Fibroblast of skin of left biceps (primary cell): ENCODE measurements around the gene PSMC4.

Source experiments
- DNase-seq, 2 experiments: peaks; one replicate each; pipeline ENCODE4 v3.0.0-alpha.2; 2013; ENCODE audit warnings: low read depth in 2 of 2

Gene PSMC4

DNA sequence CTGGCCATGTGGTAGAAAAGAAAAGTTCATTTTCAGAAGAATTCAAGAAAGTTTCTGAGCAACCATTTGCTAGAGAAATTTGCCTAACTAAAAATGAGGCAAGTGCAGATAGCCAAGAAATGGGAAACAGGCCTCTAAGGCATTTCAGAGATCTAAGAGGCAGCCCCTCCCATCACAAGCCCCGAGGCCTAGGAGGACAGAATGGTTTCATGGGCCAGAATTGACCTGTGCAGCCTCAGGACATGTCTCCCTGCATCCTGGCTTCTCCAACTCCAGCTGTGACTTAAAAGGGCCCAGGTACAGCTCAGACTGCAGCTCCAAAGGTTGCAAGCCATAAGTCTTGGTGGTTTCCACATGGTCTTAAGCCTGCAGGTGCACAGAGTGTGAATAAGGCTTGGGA, 22.6 kb downstream of the PSMC4 start:
- no peak for DNase-seq

DNA sequence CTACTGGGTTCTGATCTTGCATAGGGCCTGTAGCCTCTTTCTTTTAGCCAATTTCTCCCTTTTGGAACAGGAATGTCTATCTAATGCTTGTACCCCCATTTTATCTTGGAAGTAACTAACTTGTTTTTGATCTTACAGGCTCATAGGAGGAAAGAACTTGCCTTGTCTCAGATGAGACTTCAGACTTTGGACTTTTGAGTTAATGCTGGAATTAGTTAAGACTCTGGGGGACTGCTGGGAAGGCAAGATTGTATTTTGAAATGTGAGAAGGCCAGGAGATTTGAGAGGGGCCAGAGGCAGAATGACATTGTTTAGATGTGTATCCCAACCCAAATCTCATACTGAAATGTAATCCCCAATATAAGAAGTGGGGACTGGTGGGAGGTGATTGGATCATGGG, 23.4 kb downstream of the PSMC4 start:
- DNase-seq = no peak

DNA sequence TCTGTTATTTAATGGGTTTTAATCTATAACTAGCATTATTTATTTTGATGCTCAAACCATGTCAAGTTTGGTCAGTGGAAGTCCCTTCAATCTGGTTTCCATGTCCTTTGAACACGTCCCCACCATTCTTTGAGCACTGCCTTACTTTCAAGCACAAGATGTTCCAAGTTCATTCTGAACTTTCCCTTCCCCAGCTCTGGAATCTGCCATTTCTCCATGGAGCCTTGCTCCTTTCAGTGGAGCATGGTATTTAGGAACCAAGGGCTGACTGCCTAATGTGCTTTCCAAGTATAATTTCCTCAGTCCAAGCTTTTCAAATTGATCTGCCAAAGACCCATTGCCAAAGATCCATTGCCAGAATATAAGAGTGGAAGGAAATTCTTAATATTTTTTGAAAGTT, 24.8 kb downstream of the PSMC4 start:
- no peak for DNase-seq

DNA sequence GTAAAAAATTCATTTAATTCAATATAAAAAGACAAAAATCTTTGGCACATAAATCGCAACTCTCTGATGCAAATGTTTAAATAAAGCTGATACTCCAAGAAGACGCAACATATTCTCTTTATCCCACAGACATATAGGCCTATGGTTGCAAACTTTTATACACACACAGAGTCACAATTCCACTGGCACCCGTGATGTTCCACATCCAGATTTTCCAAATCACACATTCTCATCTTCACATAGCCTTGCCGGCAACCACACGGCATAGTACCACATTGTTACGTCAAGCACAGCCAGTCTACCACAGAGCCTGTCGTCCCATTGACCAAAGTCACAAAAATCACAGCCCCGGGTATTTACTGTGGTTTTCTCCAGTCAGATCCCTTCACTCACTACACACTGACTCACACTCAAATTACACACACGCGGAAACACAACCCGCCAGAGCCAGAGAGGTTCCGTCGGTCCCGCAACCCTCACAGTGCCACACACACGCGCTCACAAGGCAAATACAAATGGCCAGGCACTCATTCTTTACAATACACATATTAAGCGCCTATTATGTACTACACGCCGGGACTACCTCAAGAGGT, 25.3 kb downstream of the PSMC4 start:
- peak in 1 of 2 experiments; percentile 9 for DNase-seq

DNA sequence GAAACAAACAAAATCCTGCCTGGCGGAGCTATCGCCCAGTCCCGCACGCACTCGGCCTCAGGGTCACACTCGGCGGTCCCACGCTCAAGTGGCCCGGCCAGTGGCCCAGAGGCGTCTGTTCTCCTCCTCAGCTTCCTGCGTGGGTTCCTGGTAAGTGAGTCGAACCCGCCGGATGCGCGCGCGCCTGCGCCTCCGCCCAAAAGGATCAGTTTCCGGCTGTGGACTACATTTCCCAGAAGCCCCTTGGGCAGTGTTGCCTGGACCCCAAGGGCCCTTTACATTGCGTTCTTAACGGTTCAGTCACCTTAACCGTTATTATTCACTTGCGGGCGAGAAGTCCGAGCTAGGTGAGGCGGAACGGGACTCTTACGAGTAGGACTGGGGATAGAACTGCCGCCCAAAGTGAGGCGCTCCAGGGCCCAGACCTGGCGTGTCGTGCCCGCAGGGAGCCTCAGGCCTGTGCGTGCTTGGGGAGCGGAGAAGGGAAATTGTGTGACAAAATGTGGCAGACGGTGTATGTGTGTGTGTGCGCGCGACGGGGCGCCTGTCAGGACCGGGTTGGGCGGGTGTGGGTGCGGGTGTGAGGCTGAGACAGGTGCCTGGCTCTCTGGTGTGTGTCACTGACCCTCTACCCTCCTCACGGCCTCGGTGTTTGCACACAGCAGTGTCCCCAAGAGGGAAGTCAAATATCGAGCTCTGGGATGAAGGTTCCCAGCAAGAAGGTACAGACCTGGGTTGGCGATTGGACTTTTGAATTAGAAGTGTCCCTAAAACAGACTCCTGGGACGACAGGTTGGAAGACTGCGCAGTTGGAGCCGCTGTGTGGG, 26.1 kb downstream of the PSMC4 start, which contains the start of gene ZNF546:
Gene ZNF546 (plus strand): TSS at position 250 of the 827 bp plus-strand sequence. CDS start 1,267 bp downstream, outside the sequence.
- peak; percentile 55 to 61 for DNase-seq

DNA sequence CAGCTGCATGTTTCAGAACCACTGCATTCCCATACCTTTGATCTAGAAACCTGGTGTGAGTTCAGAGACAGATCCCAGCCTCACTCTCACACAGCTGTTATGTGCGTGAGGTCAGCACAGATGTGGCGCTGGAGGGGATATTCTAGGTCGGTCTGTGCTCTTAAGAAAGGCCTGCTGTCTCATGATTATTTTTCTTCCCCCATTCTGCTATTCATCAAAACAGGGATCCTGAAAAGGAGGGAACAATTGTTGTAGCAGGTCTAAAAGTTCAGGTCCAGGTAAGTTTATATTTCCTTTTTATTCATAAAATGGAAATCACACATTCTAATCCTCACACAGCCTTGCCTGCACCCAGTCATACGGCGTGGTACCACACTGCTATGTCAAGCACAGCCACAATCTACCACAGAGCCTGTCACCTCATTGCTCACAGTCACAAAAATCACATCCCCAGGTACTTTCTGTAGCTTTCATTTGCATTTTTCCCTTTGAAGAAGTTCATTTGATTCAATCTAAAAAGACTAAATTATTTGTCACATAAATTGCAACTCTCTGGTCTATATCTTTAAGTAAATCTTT, 26.8 kb downstream of the PSMC4 start:
- no peak for DNase-seq

DNA sequence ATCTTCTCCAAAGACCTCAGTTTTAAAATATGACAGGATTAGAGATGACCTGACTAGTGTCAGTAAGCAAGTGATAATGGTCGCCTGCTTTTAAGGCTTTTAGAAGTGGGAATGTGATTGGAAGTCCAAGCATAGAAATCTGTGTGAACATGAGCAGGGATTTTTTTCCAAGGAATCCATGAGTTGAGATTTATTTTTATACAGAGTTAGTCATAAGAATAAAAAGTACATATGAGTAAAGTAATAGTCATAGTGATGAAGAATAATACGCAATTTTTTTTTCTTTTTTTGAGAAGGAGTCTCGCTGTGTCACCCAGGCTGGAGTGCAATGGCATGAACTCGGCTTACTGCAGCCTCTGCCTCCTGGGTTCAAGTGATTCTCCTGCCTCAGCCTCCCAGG, 27.5 kb downstream of the PSMC4 start:
- no peak for DNase-seq

DNA sequence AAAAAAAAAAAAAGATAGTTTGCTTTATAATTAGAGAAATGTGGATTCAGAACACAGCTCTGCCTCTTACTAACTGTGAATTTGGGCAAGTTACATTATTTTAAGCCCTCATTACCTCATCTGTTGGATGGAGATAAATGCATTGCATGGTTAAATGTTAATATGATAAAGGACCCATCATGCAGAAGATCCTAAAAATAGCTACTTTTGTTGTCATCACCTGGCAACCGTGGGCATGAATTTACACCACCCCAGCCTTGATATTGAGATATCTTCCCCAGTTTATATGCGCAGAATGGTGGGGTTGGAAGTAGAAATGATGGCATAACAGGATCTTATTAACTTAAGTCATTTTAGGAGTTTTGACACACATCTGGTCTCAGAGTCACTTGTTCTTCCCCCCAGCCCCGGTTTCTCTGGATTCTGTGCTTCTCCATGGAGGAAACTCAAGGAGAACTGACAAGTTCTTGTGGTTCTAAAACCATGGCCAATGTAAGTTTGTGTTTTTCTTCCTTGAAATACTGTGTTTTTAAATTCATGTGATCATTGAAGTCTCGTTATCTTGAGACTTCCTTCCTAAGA, 34.8 kb downstream of the PSMC4 start:
- DNase-seq = no peak

DNA sequence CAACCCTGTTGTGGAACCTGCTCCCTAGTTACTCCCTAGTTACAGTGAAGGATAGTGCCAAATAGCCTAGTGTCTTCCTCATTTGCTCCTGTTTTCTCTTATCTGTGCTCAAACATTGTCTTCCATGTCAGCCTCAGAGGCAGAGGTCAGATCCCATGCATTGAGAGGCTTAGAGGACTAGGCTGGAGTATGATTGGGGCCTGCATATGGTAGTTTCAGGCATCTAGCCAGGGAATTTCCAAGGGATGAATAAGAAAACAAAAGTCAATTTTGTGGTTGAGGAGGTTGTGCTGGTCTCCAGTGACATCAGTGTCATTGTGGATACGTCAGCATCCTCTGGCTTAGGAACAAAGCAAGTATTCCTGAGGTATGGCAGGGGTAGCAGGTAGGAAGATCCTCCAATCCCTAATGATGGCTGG, 35.3 kb downstream of the PSMC4 start:
- DNase-seq = peak; percentile 18

DNA sequence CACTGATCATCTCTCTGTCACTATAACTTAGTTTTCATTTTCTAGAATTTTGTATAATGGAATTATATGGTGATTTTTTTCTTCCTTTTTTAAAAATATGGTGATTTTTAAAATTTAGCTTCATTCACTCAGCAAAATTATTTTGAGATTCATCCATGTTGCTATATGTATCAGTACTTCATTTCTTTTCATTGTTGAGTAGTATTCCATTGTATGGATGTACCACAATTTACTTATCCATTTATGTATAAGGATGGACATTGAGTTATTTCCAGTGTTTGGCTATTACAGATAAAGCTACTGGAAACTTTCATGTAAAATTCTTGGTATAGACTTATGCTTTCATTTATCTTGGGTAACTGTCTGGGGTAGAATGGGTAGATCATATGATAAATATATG, 38.7 kb downstream of the PSMC4 start:
- no peak for DNase-seq

DNA sequence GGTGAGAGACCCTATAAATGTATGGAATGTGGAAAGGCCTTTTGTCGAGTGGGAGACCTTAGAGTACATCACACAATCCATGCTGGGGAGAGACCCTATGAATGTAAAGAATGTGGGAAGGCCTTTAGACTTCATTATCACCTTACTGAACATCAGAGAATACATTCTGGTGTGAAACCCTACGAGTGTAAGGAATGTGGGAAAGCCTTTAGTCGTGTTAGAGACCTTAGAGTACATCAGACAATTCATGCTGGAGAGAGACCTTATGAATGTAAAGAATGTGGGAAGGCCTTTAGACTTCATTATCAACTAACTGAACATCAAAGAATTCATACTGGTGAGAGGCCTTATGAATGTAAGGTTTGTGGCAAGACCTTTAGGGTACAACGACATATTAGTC, 43.0 kb downstream of the PSMC4 start:
- DNase-seq = no peak

DNA sequence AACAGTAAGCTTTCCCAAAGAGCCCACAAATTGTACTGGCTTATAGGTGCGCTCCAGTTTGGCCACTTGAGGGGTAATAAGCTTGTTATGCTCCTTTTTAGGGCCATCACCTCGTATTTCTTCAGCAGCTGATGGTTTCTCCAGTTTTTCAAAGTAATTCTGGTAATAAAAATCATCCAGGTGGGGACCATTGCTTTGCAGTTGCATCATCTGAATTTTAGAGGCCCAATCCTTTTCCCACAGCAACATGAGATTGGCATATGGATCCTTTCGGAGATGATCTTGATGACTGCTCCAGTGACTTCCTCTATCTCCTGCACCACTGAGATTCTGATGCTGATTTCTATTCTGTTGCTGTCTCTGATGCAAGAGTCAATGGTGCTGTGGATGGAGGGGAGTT, 53.0 kb downstream of the PSMC4 start:
- DNase-seq = no peak

DNA sequence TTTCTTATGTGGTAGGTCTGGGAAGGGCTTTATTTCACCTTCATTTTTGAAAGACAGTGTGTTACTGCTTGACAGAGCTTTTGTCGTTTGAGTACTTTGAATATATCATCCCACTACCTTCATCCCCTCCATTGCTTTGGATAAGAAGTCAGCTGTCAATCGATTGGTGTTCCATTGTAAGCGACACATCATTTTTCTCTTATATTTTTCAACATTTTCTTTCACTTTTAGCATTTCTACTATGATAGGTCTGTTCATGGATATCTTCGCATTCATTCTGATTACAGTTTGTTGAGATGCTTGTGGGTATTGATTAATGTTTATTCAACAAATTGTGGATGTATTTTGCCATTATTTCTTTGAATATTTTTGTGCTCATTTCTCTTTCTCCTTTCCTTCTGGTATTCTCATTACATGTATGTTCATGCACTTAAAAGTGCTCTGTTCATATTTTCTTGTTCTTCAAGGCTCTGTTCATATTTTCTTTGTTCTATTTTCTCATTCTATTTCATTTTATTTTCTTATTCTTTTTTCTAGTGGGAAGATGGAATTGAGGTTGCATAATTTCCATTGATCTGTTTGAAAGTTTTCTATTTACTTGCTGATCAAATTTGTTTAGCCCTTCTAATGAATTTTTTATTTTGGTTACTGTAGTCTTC, 55.1 kb downstream of the PSMC4 start:
- DNase-seq = no peak

DNA sequence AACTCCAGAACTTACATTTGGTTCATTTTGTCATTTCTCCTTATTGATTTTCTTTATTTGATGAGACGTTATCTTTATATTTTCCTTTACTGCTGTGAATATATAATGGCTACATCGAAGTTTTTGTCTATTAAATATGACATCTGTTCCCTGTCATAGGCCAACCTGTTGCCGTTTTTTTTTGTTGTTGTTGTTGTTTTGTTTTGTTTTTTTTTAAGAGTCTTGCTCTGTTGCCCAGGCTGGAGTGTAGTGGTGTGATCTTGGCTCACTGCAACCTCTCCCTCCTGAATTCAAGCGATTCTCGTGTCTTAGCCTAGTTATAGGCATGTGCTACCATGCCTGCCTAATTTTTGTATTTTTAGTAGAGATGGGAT, 55.6 kb downstream of the PSMC4 start:
- DNase-seq = no peak
